HCT116 (cell line): Measurements from ENCODE around the gene OSBP2. TPM values are rescaled to one million over a fixed set of nuclear protein-coding genes. Genes with fewer than 3 reads are reported as not detected.

Experiments used
- ATAC-seq: fragments of 200-7000 bp; cut with Tn5 transposase; 2 replicates; pipeline ENCODE4 v1.9.1; 2020; ENCODE audit warnings: mild to moderate bottlenecking, moderate library complexity
- BruUV-seq: library from RNA; stranded (reverse); fragments of 400-500 nt; replicated peaks from 2 replicates; lab custom pipeline; 2021; lab: Mats Ljungman, UMichigan
- CTCF ChIA-PET: fragments of 300-600 bp; sonication (Branson Sonifier 250); formaldehyde crosslinking; loops from one replicate; lab custom pipeline; 2021; ENCODE audit warnings: antibody characterized with exemption; lab: Charles Lee
- POLR2A ChIA-PET: fragments of 300-600, 350-600 bp; sonication (Branson Sonifier 250); formaldehyde crosslinking; loops from one replicate; lab custom pipeline; 2021; ENCODE audit warnings: antibody characterized with exemption; lab: Charles Lee
- RAD21 ChIA-PET, 2 experiments: fragments of 300-600 bp; sonication (Branson Sonifier 250); formaldehyde crosslinking; loops; one replicate each; lab custom pipeline; 2023; ENCODE audit warnings: low total read pairs in 2 of 2; ENCODE audit not compliant: uncharacterized antibody in 2 of 2, unreplicated experiment in 2 of 2, low non-redundant PET in 1 of 2; lab: Charles Lee
- DNase-seq: peaks from one replicate; pipeline ENCODE4 v3.0.0-alpha.2; 2010; ENCODE audit warnings: low read depth, low spot score
- H2AFZ ChIP-seq: fragments of 200-600 bp; shearing (Covaris generic), sonication (generic); 2 replicates; pipeline ENCODE4 v1.6.1; 2017; ENCODE audit warnings: low read depth, mixed run types, mixed read lengths, antibody characterized with exemption, low read length; ENCODE audit not compliant: poor library complexity, severe bottlenecking
- H3K27ac ChIP-seq: 2 replicates; pipeline ENCODE4 v1.5.1; 2012; ENCODE audit warnings: low read depth, low read length
- H3K27me3 ChIP-seq: fragments of 200-600 bp; sonication (generic); 2 replicates; pipeline ENCODE4 v1.6.1; 2016; ENCODE audit warnings: mixed run types, low read length, mixed read lengths; ENCODE audit not compliant: insufficient read depth
- H3K36me3 ChIP-seq, 2 experiments: fragments of 200-500 bp in 1 of 2; fragments of 200-600 bp in 1 of 2; sonication (Bioruptor generic) in 1 of 2; sonication (generic) in 1 of 2; 2 replicates each; pipeline versions ENCODE4 v1.5.1 to v1.6.1; 2014 to 2016; ENCODE audit warnings: low read length in 2 of 2, inconsistent platforms in 1 of 2, mixed read lengths in 1 of 2, mixed run types in 1 of 2; ENCODE audit not compliant: insufficient read depth in 2 of 2, control insufficient read depth in 1 of 2
- H3K4me1 ChIP-seq, 2 experiments: fragments of 200-600 bp in 1 of 2; sonication (generic) in 1 of 2; 2 replicates each; pipeline versions ENCODE4 v1.5.1 to v1.6.1; 2012 to 2017; ENCODE audit warnings: low read length in 2 of 2, inconsistent platforms in 1 of 2, mild to moderate bottlenecking in 1 of 2, mixed read lengths in 1 of 2, mixed run types in 1 of 2, moderate library complexity in 1 of 2; ENCODE audit not compliant: insufficient read depth in 2 of 2, control insufficient read depth in 1 of 2
- H3K4me2 ChIP-seq: fragments of 200-600 bp; sonication (generic); 2 replicates; pipeline ENCODE4 v1.6.1; 2017; ENCODE audit warnings: mixed run types, low read length, mixed read lengths
- H3K4me3 ChIP-seq, 2 experiments: fragments of 200-600 bp in 1 of 2; sonication (generic) in 1 of 2; replicated peaks in 1 of 2; 2 replicates each; pipeline ENCODE4 v1.5.1; 2011 to 2016; ENCODE audit warnings: low read length in 2 of 2, control low read depth in 1 of 2, low read depth in 1 of 2, mild to moderate bottlenecking in 1 of 2, mixed read lengths in 1 of 2, mixed run types in 1 of 2
- H3K79me2 ChIP-seq: fragments of 200-600 bp; sonication (generic); 2 replicates; pipeline ENCODE4 v1.6.1; 2017; ENCODE audit warnings: mild to moderate bottlenecking, mixed run types, low read length, moderate library complexity, mixed read lengths; ENCODE audit not compliant: insufficient read depth
- H3K9ac ChIP-seq: fragments of 200-600 bp; sonication (generic); 2 replicates; pipeline ENCODE4 v1.6.1; 2016; ENCODE audit warnings: low read length, mixed read lengths
- H3K9me2 ChIP-seq: fragments of 200-600 bp; sonication (generic), shearing (Covaris generic); 2 replicates; pipeline ENCODE4 v1.6.1; 2017; ENCODE audit warnings: mixed run types, mild to moderate bottlenecking, moderate library complexity; ENCODE audit not compliant: insufficient read depth
- H3K9me3 ChIP-seq, 2 experiments: fragments of 200-500 bp in 1 of 2; fragments of 200-600 bp in 1 of 2; sonication (Bioruptor generic) in 1 of 2; sonication (generic) in 1 of 2; 2 replicates each; pipeline ENCODE4 v1.6.1; 2014 to 2017; ENCODE audit warnings: low read length in 2 of 2, mixed read lengths in 2 of 2, inconsistent platforms in 1 of 2, low read depth in 1 of 2, mild to moderate bottlenecking in 1 of 2, mixed run types in 1 of 2, moderate library complexity in 1 of 2; ENCODE audit not compliant: control insufficient read depth in 1 of 2, insufficient read depth in 1 of 2
- H4K20me1 ChIP-seq: fragments of 200-600 bp; sonication (generic), shearing (Covaris generic); 2 replicates; pipeline ENCODE4 v1.6.1; 2017; ENCODE audit warnings: mixed run types, mild to moderate bottlenecking, moderate library complexity; ENCODE audit not compliant: insufficient read depth
- ATF3 ChIP-seq: IDR thresholded peaks from 2 replicates; pipeline ENCODE4 v1.6.1; 2012
- CBX3 ChIP-seq: IDR thresholded peaks from 2 replicates; pipeline ENCODE4 v1.6.1; 2012; ENCODE audit warnings: low read depth
- ELF1 ChIP-seq: IDR thresholded peaks from 2 replicates; pipeline ENCODE4 v1.6.1; 2012; ENCODE audit warnings: low read depth, borderline replicate concordance
- EZH2 ChIP-seq: fragments of 200-600 bp; sonication (generic); IDR thresholded peaks from 2 replicates; pipeline ENCODE4 v1.6.1; 2017; ENCODE audit warnings: antibody characterized with exemption, mixed run types
- EZH2phosphoT487 ChIP-seq: fragments of 200-600 bp; IDR thresholded peaks from 2 replicates; pipeline ENCODE4 v1.6.1; 2018; ENCODE audit warnings: antibody characterized with exemption, borderline replicate concordance
- POLR2AphosphoS5 ChIP-seq: IDR thresholded peaks from 2 replicates; pipeline ENCODE4 v1.6.1; 2011; ENCODE audit warnings: mild to moderate bottlenecking, low read depth, low read length, moderate library complexity
- REST ChIP-seq: IDR thresholded peaks from 2 replicates; pipeline ENCODE4 v1.6.1; 2012; ENCODE audit warnings: low read depth
- SIN3A ChIP-seq: IDR thresholded peaks from 2 replicates; pipeline ENCODE4 v1.6.1; 2012; ENCODE audit warnings: low read depth
- SP1 ChIP-seq: IDR thresholded peaks from 2 replicates; pipeline ENCODE4 v1.6.1; 2012; ENCODE audit warnings: low read depth
- SRF ChIP-seq: IDR thresholded peaks from 2 replicates; pipeline ENCODE4 v1.6.1; 2012; ENCODE audit warnings: low read depth
- intact Hi-C: fragments of 100-400 bp; cut with micrococcal nuclease; formaldehyde crosslinking; loops from 2 replicates; pipeline ENCODE4 v1.10.0; 2022
- total RNA-seq: library from RNA; stranded (reverse); gene quantifications from one replicate; pipeline ENCODE4 v1.2.1, GENCODE V29; 2021; ENCODE audit not compliant: unreplicated experiment

OSBP2 gene
- total RNA-seq, 1 experiment from 2014 or later: 12.9 TPM

- Histone ChIP-seq H3K27me3 (no peaks in the 10 kb centered on the region), H3K79me2 (no peaks in the 10 kb centered on the region), H3K9me3 (no peaks in the 10 kb centered on the region), H3K36me3 (no peaks in the 10 kb centered on the region), H3K4me1 (no peaks in the 10 kb centered on the region), H3K27ac (no peak overlapping the region), H3K9ac (no peak overlapping the region), H3K4me3 (no peak overlapping the region), H3K9me2 (no peaks in the 10 kb centered on the region), H2AFZ (no peak overlapping the region), H3K4me2 (no peak overlapping the region), H4K20me1 (no peaks in the 10 kb centered on the region)
- TF ChIP-seq ELF1 (no peak), SRF (no peak), REST (no peak), EZH2 (no peak), EZH2phosphoT487 (no peak), ATF3 (no peak), CBX3 (no peak), POLR2AphosphoS5 (no peak), SIN3A (no peak), SP1 (no peak)
- DNase-seq (no peak), ATAC-seq (peak; percentile 36)
- no TSS peak for BruUV-seq
- RAD21 ChIA-PET: interaction anchor here in 1 of 2 experiments (0.9 kb wide), 1 partner anchor 104 kb away, joined by 3 read pairs; no protein-coding TSS in a partner anchor
- intact Hi-C loops: loop anchor here (1.0 to 10.0 kb wide), 2 partner anchors 157 to 285 kb away; partner anchors contain the start of gene SLC35E4
- POLR2A ChIA-PET: interaction anchor here (1.6 kb wide), 1 partner anchor 156 kb away, joined by 5 read pairs; no protein-coding TSS in a partner anchor
- CTCF ChIA-PET: interaction anchor here (0.8 to 4.1 kb wide), 12 partner anchors 9 to 318 kb away, joined by 3 to 45 read pairs (median 3); partner anchors contain the start of gene SLC35E4
Observed at GRCh38 chr22:30919973-30920372, 225.3 kb downstream of the OSBP2 start.
